HepG2 (cell line): ENCODE measurements around the gene SLC26A3. TPM values are rescaled to one million over a fixed set of nuclear protein-coding genes. Genes with fewer than 3 reads are reported as not detected.

Experiments used
- ATAC-seq: fragments of 200-7000 bp; cut with Tn5 transposase; 3 replicates; pipeline ENCODE4 v1.9.1; 2020; ENCODE audit warnings: mild to moderate bottlenecking, moderate library complexity
- BruUV-seq: library from RNA; stranded (reverse); fragments of 400-500 nt; replicated peaks from 2 replicates; lab custom pipeline; 2021; lab: Mats Ljungman, UMichigan
- CTCF ChIA-PET: fragments of 300-600 bp; formaldehyde crosslinking; extraction: SDS; loops from one replicate; lab custom pipeline; 2021; ENCODE audit warnings: low total read pairs, inconsistent platforms, low intra/inter-chr PET ratio; lab: Yijun Ruan, JAX
- POLR2A ChIA-PET: fragments of 350-600 bp; sonication (Branson Sonifier 250); formaldehyde crosslinking; loops from one replicate; lab custom pipeline; 2020; ENCODE audit warnings: antibody characterized with exemption, inconsistent platforms; lab: Yijun Ruan, JAX
- DNase-seq: peaks from one replicate; pipeline ENCODE4 v3.0.0-alpha.2; 2015; ENCODE audit warnings: low spot score
- FAIRE-seq: peaks from 3 replicates; lab custom pipeline; 2011; peaks lifted over from hg19 to GRCh38; lab: Jason Lieb, UNC
- H2AFZ ChIP-seq: one replicate; pipeline ENCODE4 v1.6.1; 2011; ENCODE audit warnings: low read length, inconsistent platforms
- H3K27ac ChIP-seq: fragments of 300-600 bp; 3 replicates; pipeline ENCODE4 v1.8.0; 2011; ENCODE audit warnings: mixed run types, mild to moderate bottlenecking, mixed read lengths, low read length, inconsistent platforms; ENCODE audit not compliant: insufficient read depth; ENCODE audit errors: extremely low read length
- H3K27me3 ChIP-seq, 2 experiments: fragments of 200-600 bp in 1 of 2; 2 replicates in 1 of 2; 3 replicates in 1 of 2; pipeline versions ENCODE4 v1.6.0 to v1.8.0; 2011; ENCODE audit warnings: low read length in 2 of 2, mild to moderate bottlenecking in 2 of 2, moderate library complexity in 2 of 2, inconsistent platforms in 1 of 2; ENCODE audit not compliant: insufficient read depth in 2 of 2, control insufficient read depth in 1 of 2
- H3K36me3 ChIP-seq, 2 experiments: fragments of 200-600 bp in 1 of 2; replicated peaks in 1 of 2; 2 replicates in 1 of 2; 3 replicates in 1 of 2; pipeline versions ENCODE4 v1.5.1 to v1.8.0; 2011; ENCODE audit warnings: low read length in 2 of 2, inconsistent platforms in 1 of 2; ENCODE audit not compliant: insufficient read depth in 2 of 2, control insufficient read depth in 1 of 2
- H3K4me1 ChIP-seq: 2 replicates; pipeline ENCODE4 v1.5.1; 2012; ENCODE audit warnings: low read length, inconsistent platforms; ENCODE audit not compliant: insufficient read depth
- H3K4me2 ChIP-seq: 2 replicates; pipeline ENCODE4 v1.6.0; 2011; ENCODE audit warnings: low read depth, low read length, inconsistent platforms
- H3K4me3 ChIP-seq, 3 experiments: fragments of 200-600 bp in 1 of 3; sonication (generic), shearing (Covaris generic) in 1 of 3; replicated peaks in 1 of 3; 2 replicates each; pipeline ENCODE4 v1.5.1; 2011 to 2016; ENCODE audit warnings: low read length in 3 of 3, inconsistent platforms in 2 of 3, low read depth in 2 of 3, mild to moderate bottlenecking in 2 of 3, control low read depth in 1 of 3, mixed read lengths in 1 of 3; ENCODE audit not compliant: insufficient read depth in 1 of 3
- H3K79me2 ChIP-seq: one replicate; pipeline ENCODE4 v1.6.1; 2011; ENCODE audit warnings: low read length, inconsistent platforms; ENCODE audit not compliant: insufficient read depth
- H3K9ac ChIP-seq: 2 replicates; pipeline ENCODE4 v1.6.0; 2011; ENCODE audit warnings: mild to moderate bottlenecking, low read depth, low read length, inconsistent platforms; ENCODE audit not compliant: insufficient read depth
- H3K9me3 ChIP-seq: 2 replicates; pipeline ENCODE4 v1.5.1; 2012; ENCODE audit warnings: mild to moderate bottlenecking, low read length
- H4K20me1 ChIP-seq: 2 replicates; pipeline ENCODE4 v1.6.0; 2011; ENCODE audit warnings: inconsistent platforms, mild to moderate bottlenecking, low read length, moderate library complexity; ENCODE audit not compliant: insufficient read depth
- HMG20A ChIP-seq: IDR thresholded peaks from 2 replicates; pipeline ENCODE4 v1.6.1; 2016; ENCODE audit warnings: borderline replicate concordance
- KLF15 ChIP-seq: sonication (generic); formaldehyde crosslinking; IDR thresholded peaks from 2 replicates; pipeline ENCODE4 v1.8.1; 2023; ENCODE audit warnings: borderline replicate concordance, mild to moderate bottlenecking, inconsistent platforms, missing genetic modification reagents, mixed read lengths
- MAFF ChIP-seq: IDR thresholded peaks from 2 replicates; pipeline ENCODE4 v1.6.1; 2011; ENCODE audit warnings: low read depth, low read length, improper control_type of control experiment
- MAFK ChIP-seq, 2 experiments: IDR thresholded peaks in 1 of 2; conservative IDR thresholded peaks in 1 of 2; 2 replicates each; pipeline ENCODE4 v1.6.1; 2011; ENCODE audit warnings: improper control_type of control experiment in 2 of 2, low read length in 2 of 2
- NCOA5 ChIP-seq: sonication (generic); formaldehyde crosslinking; IDR thresholded peaks from 2 replicates; pipeline ENCODE4 v1.4.0; 2020; ENCODE audit warnings: missing genetic modification reagents
- SOX6 ChIP-seq, 2 experiments: fragments of 450-650 bp in 1 of 2; sonication (generic) in 1 of 2; formaldehyde crosslinking in 1 of 2; IDR thresholded peaks; 2 replicates each; pipeline versions ENCODE4 v1.4.0 to v1.6.1; 2017 to 2020; ENCODE audit warnings: antibody characterized with exemption in 1 of 2, mild to moderate bottlenecking in 1 of 2, missing genetic modification reagents in 1 of 2
- ZFP36L1 ChIP-seq: sonication (generic); formaldehyde crosslinking; IDR thresholded peaks from 2 replicates; pipeline ENCODE4 v1.8.0; 2022; ENCODE audit warnings: mild to moderate bottlenecking, missing genetic modification reagents, moderate library complexity
- ZGPAT ChIP-seq: IDR thresholded peaks from 2 replicates; pipeline ENCODE4 v1.6.1; 2016; ENCODE audit warnings: mild to moderate bottlenecking
- ZKSCAN5 ChIP-seq: sonication (generic); formaldehyde crosslinking; IDR thresholded peaks from 2 replicates; pipeline ENCODE4 v1.5.1; 2020; ENCODE audit warnings: mild to moderate bottlenecking, missing genetic modification reagents
- ZNF280B ChIP-seq: sonication (generic); formaldehyde crosslinking; IDR thresholded peaks from 2 replicates; pipeline ENCODE4 v1.5.0; 2020; ENCODE audit warnings: missing genetic modification reagents, mild to moderate bottlenecking, borderline replicate concordance
- ZNF432 ChIP-seq: sonication (generic); formaldehyde crosslinking; IDR thresholded peaks from 2 replicates; pipeline ENCODE4 v1.5.0; 2020; ENCODE audit warnings: missing genetic modification reagents, mild to moderate bottlenecking, borderline replicate concordance
- WGBS: methylation state at CpG from one replicate; pipeline ENCODE4 v1.1.6; 2017; ENCODE audit warnings: low lambda C conversion rate; 5-methylcytosine and 5-hydroxymethylcytosine counted together
- in situ Hi-C: cut with HindIII; loops from 2 replicates; pipeline ENCODE4 v1.10.0; 2017; ENCODE audit warnings: low pct_unique_long_range_greater_than_20kb; ENCODE audit not compliant: extremely low pct_ligation_motif_present
- intact Hi-C: fragments of 100-400 bp; cut with micrococcal nuclease; formaldehyde crosslinking; loops from one replicate; pipeline ENCODE4 v1.10.0; 2022; ENCODE audit not compliant: unreplicated experiment
- polyA plus RNA-seq, 8 experiments: library from polyadenylated mRNA; depleted of rRNA in 3 of 8; stranded (reverse) in 7 of 8; unstranded in 1 of 8; fragments of >200 nt; fragmentation: Illumina TruSeq in 4 of 8; extraction: Trizol in 4 of 8; gene quantifications; 2 replicates each; pipeline versions ENCODE4 v1.2.1 to v1.2.3, GENCODE V29; 2011 to 2016; ENCODE audit warnings: low read depth in 4 of 8, missing spikeins in 1 of 8, mixed read lengths in 1 of 8; ENCODE audit not compliant: insufficient read depth in 1 of 8
- total RNA-seq, 5 experiments: library from RNA; depleted of rRNA; stranded (reverse); fragments of >200 nt; fragmentation: Illumina TruSeq; extraction: Trizol; gene quantifications; 2 replicates each; pipeline ENCODE4 v1.2.3, GENCODE V29; 2016; ENCODE audit warnings: low read depth in 1 of 5
- TF ChIP-seq, protein P1 (sequence below): sonication (generic); formaldehyde crosslinking; IDR thresholded peaks from 2 replicates; pipeline ENCODE4 v1.4.0; 2020; ENCODE audit warnings: missing genetic modification reagents
- TF ChIP-seq, protein P2 (sequence below): sonication (generic); formaldehyde crosslinking; IDR thresholded peaks from 2 replicates; pipeline ENCODE4 v1.5.0; 2020; ENCODE audit warnings: missing genetic modification reagents

SLC26A3 gene
- total and polyA plus RNA-seq, 2 of the 13 experiments (the other 11 are each of a cell fraction or from before 2014, with no cell fraction given): 0.11 to 0.30 TPM

GRCh38 chr7:107828540-107828939 lies 25.5 kb upstream of the SLC26A3 start:
- POLR2A ChIA-PET: no interaction called here
- Histone ChIP-seq H3K4me1 (no peaks in the 10 kb centered on the region), H3K27ac (no peak overlapping the region), H2AFZ (no peak overlapping the region), H3K9ac (no peak overlapping the region), H3K9me3 (no peaks in the 10 kb centered on the region), H3K4me3 (no peak overlapping the region), H3K4me2 (no peak overlapping the region), H4K20me1 (no peaks in the 10 kb centered on the region), H3K27me3 (no peaks in the 10 kb centered on the region; a peak in 1 of 5 replicates), H3K79me2 (no peaks in the 10 kb centered on the region)
- CTCF ChIA-PET: no interaction called here
- in situ Hi-C loops: no loop called here
- ATAC-seq: no peak
- 43% methylated on average over 4 of the region's 4 CpGs for WGBS
- intact Hi-C loops: no loop called here
- DNase-seq: no peak
- no peak for FAIRE-seq
- TF ChIP-seq MAFF: peak; percentile 40; the same call in 1 of the 2 replicates
- TF ChIP-seq, protein P1, sequence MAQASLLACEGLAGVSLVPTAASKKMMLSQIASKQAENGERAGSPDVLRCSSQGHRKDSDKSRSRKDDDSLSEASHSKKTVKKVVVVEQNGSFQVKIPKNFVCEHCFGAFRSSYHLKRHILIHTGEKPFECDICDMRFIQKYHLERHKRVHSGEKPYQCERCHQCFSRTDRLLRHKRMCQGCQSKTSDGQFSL (CRISPR knock-in tag): no peak
- TF ChIP-seq MAFK (conservative IDR thresholded peaks at IDR 0.05 in 1 of 2, IDR thresholded peaks at IDR 0.05 in 1 of 2; ENCODE audit: low read length in 2 of 2): peak; percentile 30 to 56; a peak in 3 of 4 replicates
- TF ChIP-seq, all 625 proteins: peak for 2
- no peaks in the 10 kb centered on the region for H3K36me3 ChIP-seq
- no TSS peak for BruUV-seq

- 21% methylated on average over 2 of the region's 2 CpGs for WGBS
- ChIA-PET POLR2A (no interaction called here), CTCF (no interaction called here)
- Histone ChIP-seq H3K4me3 (no peak overlapping the region), H3K79me2 (no peaks in the 10 kb centered on the region), H3K4me2 (no peak overlapping the region), H4K20me1 (no peaks in the 10 kb centered on the region), H3K27ac (no peak overlapping the region), H3K27me3 (no peaks in the 10 kb centered on the region), H3K9ac (no peak overlapping the region), H3K36me3 (no peaks in the 10 kb centered on the region), H3K9me3 (no peaks in the 10 kb centered on the region), H3K4me1 (no peaks in the 10 kb centered on the region), H2AFZ (no peak overlapping the region)
- DNase-seq (no peak), FAIRE-seq (no peak), ATAC-seq (no peak)
- BruUV-seq: no TSS peak
- in situ Hi-C loops: no loop called here
- intact Hi-C loops: no loop called here
- no peak for TF ChIP-seq ZFP36L1 (CRISPR knock-in tag)
- TF ChIP-seq ZGPAT: no peak
- no peak for TF ChIP-seq SOX6 (IDR thresholded peaks at IDR 0.05)
- no peak for TF ChIP-seq SOX6 (CRISPR knock-in tag; IDR thresholded peaks at IDR 0.05)
- TF ChIP-seq HMG20A: no peak
- TF ChIP-seq ZNF280B (CRISPR knock-in tag): no peak
- no peak for TF ChIP-seq ZKSCAN5 (CRISPR knock-in tag)
- TF ChIP-seq NCOA5 (CRISPR knock-in tag): no peak
- TF ChIP-seq, protein P2, sequence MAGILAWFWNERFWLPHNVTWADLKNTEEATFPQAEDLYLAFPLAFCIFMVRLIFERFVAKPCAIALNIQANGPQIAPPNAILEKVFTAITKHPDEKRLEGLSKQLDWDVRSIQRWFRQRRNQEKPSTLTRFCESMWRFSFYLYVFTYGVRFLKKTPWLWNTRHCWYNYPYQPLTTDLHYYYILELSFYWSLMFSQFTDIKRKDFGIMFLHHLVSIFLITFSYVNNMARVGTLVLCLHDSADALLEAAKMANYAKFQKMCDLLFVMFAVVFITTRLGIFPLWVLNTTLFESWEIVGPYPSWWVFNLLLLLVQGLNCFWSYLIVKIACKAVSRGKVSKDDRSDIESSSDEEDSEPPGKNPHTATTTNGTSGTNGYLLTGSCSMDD (CRISPR knock-in tag): no peak
- no peak for TF ChIP-seq KLF15 (CRISPR knock-in tag)
- no peak for TF ChIP-seq ZNF432 (CRISPR knock-in tag)
Measured at GRCh38 chr7:107827501-107827900, 24.5 kb upstream of the SLC26A3 start.
